Astrocyte (in vitro differentiated cells and primary cell): ENCODE measurements around the gene POU2F1. TPM values are rescaled to one million over a fixed set of nuclear protein-coding genes. Genes with fewer than 3 reads are reported as not detected.
A peak's percentile ranks its signal among the peaks of the same experiment; 100 is the strongest.

Experiments
- DNase-seq: peaks from one replicate; pipeline ENCODE4 v3.0.0-alpha.2; 2010; ENCODE audit warnings: low read depth
- FAIRE-seq: peaks from 2 replicates; lab custom pipeline; 2011; peaks lifted over from hg19 to GRCh38; lab: Jason Lieb, UNC
- H2AFZ ChIP-seq: 2 replicates; pipeline ENCODE4 v1.6.0; 2012; ENCODE audit warnings: low read depth, low read length, inconsistent platforms
- H3K27ac ChIP-seq: 2 replicates; pipeline ENCODE4 v1.5.1; 2011; ENCODE audit warnings: low read depth, low read length, inconsistent platforms
- H3K27me3 ChIP-seq: 2 replicates; pipeline ENCODE4 v1.6.0; 2011; ENCODE audit warnings: low read length, inconsistent platforms; ENCODE audit not compliant: insufficient read depth
- H3K36me3 ChIP-seq: 2 replicates; pipeline ENCODE4 v1.5.1; 2011; ENCODE audit warnings: low read length, inconsistent platforms; ENCODE audit not compliant: insufficient read depth
- H3K4me1 ChIP-seq: 2 replicates; pipeline ENCODE4 v1.5.1; 2011; ENCODE audit warnings: low read length, inconsistent platforms; ENCODE audit not compliant: insufficient read depth
- H3K4me2 ChIP-seq: 2 replicates; pipeline ENCODE4 v1.6.0; 2012; ENCODE audit warnings: low read length, inconsistent platforms
- H3K4me3 ChIP-seq: 2 replicates; pipeline ENCODE4 v1.5.1; 2011; ENCODE audit warnings: low read depth, mild to moderate bottlenecking, low read length, inconsistent platforms; ENCODE audit not compliant: insufficient read depth
- H3K79me2 ChIP-seq: 2 replicates; pipeline ENCODE4 v1.6.0; 2012; ENCODE audit warnings: mild to moderate bottlenecking, low read length, inconsistent platforms; ENCODE audit not compliant: insufficient read depth
- H3K9ac ChIP-seq: 2 replicates; pipeline ENCODE4 v1.6.0; 2012; ENCODE audit warnings: mild to moderate bottlenecking, low read length, inconsistent platforms
- H3K9me3 ChIP-seq: 2 replicates; pipeline ENCODE4 v1.5.1; 2012; ENCODE audit warnings: low read depth, mild to moderate bottlenecking, low read length, inconsistent platforms; ENCODE audit not compliant: insufficient read depth
- H4K20me1 ChIP-seq: 2 replicates; pipeline ENCODE4 v1.6.0; 2012; ENCODE audit warnings: low read length, inconsistent platforms; ENCODE audit not compliant: insufficient read depth
- H3K27ac Mint-ChIP-seq: one replicate; pipeline ENCODE4 v1.8.0; 2021; ENCODE audit warnings: mild to moderate bottlenecking, mixed read lengths; ENCODE audit not compliant: unreplicated experiment
- H3K27me3 Mint-ChIP-seq: one replicate; pipeline ENCODE4 v1.8.0; 2021; ENCODE audit warnings: low read depth, mixed read lengths; ENCODE audit not compliant: unreplicated experiment
- H3K36me3 Mint-ChIP-seq: one replicate; pipeline ENCODE4 v1.8.0; 2021; ENCODE audit warnings: low read depth, mixed read lengths; ENCODE audit not compliant: unreplicated experiment
- H3K4me1 Mint-ChIP-seq: one replicate; pipeline ENCODE4 v1.8.0; 2021; ENCODE audit warnings: low read depth, mixed read lengths; ENCODE audit not compliant: unreplicated experiment
- H3K4me3 Mint-ChIP-seq: one replicate; pipeline ENCODE4 v1.8.0; 2021; ENCODE audit warnings: mild to moderate bottlenecking, moderate library complexity, mixed read lengths; ENCODE audit not compliant: unreplicated experiment
- H3K9me3 Mint-ChIP-seq: one replicate; pipeline ENCODE4 v1.8.0; 2021; ENCODE audit warnings: mild to moderate bottlenecking, mixed read lengths; ENCODE audit not compliant: unreplicated experiment
- CTCF ChIP-seq: IDR thresholded peaks from 2 replicates; pipeline ENCODE4 v1.5.1; 2011; ENCODE audit warnings: low read depth, mild to moderate bottlenecking, inconsistent platforms, low read length, moderate library complexity; ENCODE audit not compliant: insufficient read depth
- EZH2 ChIP-seq: IDR thresholded peaks from 2 replicates; pipeline ENCODE4 v1.6.1; 2012; ENCODE audit warnings: mild to moderate bottlenecking, low read length, inconsistent platforms; ENCODE audit not compliant: insufficient read depth
- total RNA-seq: library from RNA; stranded (reverse); gene quantifications from 2 replicates; pipeline ENCODE4 v1.2.1, GENCODE V29; 2021

POU2F1 gene
- total RNA-seq, 1 donor from 2014 or later = 21.7 TPM

- Mint-ChIP-seq H3K4me3 (no peak overlapping the region), H3K4me1 (no peaks in the 10 kb centered on the region), H3K27me3 (no peaks in the 10 kb centered on the region), H3K27ac (no peak overlapping the region), H3K9me3 (no peaks in the 10 kb centered on the region), H3K36me3 (peaks cover 1% of the 10 kb centered on the region)
- H3K27me3 ChIP-seq = no peaks in the 10 kb centered on the region
- H3K4me3 ChIP-seq = no peak overlapping the region
- no peak overlapping the region for H3K9ac ChIP-seq
- no peak overlapping the region for H3K4me2 ChIP-seq
- H3K27ac ChIP-seq = no peak overlapping the region
- FAIRE-seq (no peak), DNase-seq (peak; percentile 23)
- TF ChIP-seq CTCF (peak; percentile 48), EZH2 (no peak)
- no peaks in the 10 kb centered on the region for H3K36me3 ChIP-seq
- H3K9me3 ChIP-seq = no peaks in the 10 kb centered on the region
- H3K79me2 ChIP-seq = no peaks in the 10 kb centered on the region
- no peak overlapping the region for H2AFZ ChIP-seq
- H4K20me1 ChIP-seq = no peaks in the 10 kb centered on the region
- no peaks in the 10 kb centered on the region for H3K4me1 ChIP-seq
These were observed 180.7 kb downstream of the POU2F1 start for GRCh38 chr1:167401260-167401873.

- H3K36me3 Mint-ChIP-seq = peaks cover 1% of the 10 kb centered on the region
- no peak overlapping the region for H3K4me3 Mint-ChIP-seq
- no peaks in the 10 kb centered on the region for H3K4me1 ChIP-seq
- no peaks in the 10 kb centered on the region for H3K27me3 ChIP-seq
- H3K4me1 Mint-ChIP-seq = no peaks in the 10 kb centered on the region
- TF ChIP-seq EZH2 (no peak), CTCF (no peak)
- H4K20me1 ChIP-seq = no peaks in the 10 kb centered on the region
- FAIRE-seq = no peak
- no peaks in the 10 kb centered on the region for H3K9me3 ChIP-seq
- H3K9ac ChIP-seq = no peak overlapping the region
- H3K4me2 ChIP-seq = no peak overlapping the region
- peak; percentile 4 for DNase-seq
- H3K27ac ChIP-seq = no peak overlapping the region
- no peaks in the 10 kb centered on the region for H3K36me3 ChIP-seq
- no peak overlapping the region for H2AFZ ChIP-seq
- no peak overlapping the region for H3K4me3 ChIP-seq
- no peak overlapping the region for H3K27ac Mint-ChIP-seq
- no peaks in the 10 kb centered on the region for H3K27me3 Mint-ChIP-seq
- H3K79me2 ChIP-seq = no peaks in the 10 kb centered on the region
- no peaks in the 10 kb centered on the region for H3K9me3 Mint-ChIP-seq
These were observed 183.6 kb downstream of the POU2F1 start for GRCh38 chr1:167404161-167404888.

- no peak overlapping the region for H3K9ac ChIP-seq
- H3K4me1 ChIP-seq = no peaks in the 10 kb centered on the region
- no peaks in the 10 kb centered on the region for H3K9me3 ChIP-seq
- H3K79me2 ChIP-seq = no peaks in the 10 kb centered on the region
- H3K4me3 ChIP-seq = no peak overlapping the region
- FAIRE-seq = no peak
- TF ChIP-seq CTCF (no peak), EZH2 (no peak)
- Mint-ChIP-seq H3K9me3 (no peaks in the 10 kb centered on the region), H3K36me3 (peaks cover 1% of the 10 kb centered on the region), H3K27ac (no peak overlapping the region), H3K27me3 (no peaks in the 10 kb centered on the region), H3K4me1 (no peaks in the 10 kb centered on the region), H3K4me3 (no peak overlapping the region)
- H3K36me3 ChIP-seq = no peaks in the 10 kb centered on the region
- no peak overlapping the region for H3K4me2 ChIP-seq
- no peaks in the 10 kb centered on the region for H4K20me1 ChIP-seq
- H3K27ac ChIP-seq = no peak overlapping the region
- H2AFZ ChIP-seq = no peak overlapping the region
- DNase-seq = no peak
- no peaks in the 10 kb centered on the region for H3K27me3 ChIP-seq
These were observed 184.2 kb downstream of the POU2F1 start for GRCh38 chr1:167404908-167405307.
